Iris pigment epithelial cell (primary cell): ENCODE measurements around the gene NHERF2.

ENCODE experiments used
- DNase-seq: peaks from one replicate; pipeline ENCODE4 v3.0.0-alpha.2; 2011; ENCODE audit warnings: low read depth

NHERF2 gene

DNA sequence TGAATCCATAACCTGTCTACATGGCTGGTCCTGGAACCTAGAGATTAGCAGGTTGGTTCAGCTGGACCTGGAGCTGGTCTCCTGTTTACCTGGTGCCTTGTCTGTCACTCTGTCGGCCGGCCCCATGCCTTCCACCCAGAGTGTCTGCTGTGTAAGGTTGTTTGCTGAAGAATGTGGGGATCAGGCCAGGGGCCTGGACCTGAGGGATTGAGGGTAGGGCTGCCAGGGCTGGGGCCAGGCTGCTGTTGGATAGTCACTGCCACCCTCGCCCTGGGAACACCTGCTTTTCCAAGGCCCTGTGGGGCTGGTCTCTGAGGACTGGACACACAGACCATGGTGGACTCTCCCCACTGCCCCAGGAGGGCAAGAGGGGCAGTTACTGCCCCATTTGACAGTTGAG lies 1.4 kb downstream of the NHERF2 start:
- DNase-seq = no peak

DNA sequence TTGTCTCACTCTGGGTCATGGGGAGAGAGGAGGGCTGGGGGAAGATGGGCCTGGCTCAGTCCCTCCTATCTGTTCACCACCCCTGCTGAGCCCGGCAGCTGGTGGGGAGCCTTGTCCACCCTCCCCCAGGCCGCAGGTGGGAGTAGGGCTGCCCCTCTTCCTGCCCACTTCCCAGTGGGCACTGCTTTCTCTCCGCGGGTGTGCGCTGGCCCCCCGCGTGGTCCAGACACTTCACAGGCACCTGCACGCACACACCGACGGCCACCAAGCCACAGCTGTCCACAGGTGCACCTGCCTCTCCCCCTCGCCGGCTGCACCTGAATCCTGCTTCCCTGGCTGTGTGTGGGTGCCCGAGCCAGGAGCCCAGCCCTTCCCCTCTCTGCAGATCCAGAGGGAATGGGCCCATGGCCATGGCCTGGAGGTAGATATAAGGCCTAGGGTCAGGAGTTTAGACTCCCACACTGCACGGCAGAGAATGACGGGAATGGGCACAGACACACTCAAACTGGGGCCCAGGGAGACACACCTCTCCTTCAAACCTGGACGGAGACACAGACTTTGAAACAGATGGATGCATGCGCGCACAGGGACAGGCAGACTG lies 2.0 kb downstream of the NHERF2 start:
- DNase-seq = no peak

DNA sequence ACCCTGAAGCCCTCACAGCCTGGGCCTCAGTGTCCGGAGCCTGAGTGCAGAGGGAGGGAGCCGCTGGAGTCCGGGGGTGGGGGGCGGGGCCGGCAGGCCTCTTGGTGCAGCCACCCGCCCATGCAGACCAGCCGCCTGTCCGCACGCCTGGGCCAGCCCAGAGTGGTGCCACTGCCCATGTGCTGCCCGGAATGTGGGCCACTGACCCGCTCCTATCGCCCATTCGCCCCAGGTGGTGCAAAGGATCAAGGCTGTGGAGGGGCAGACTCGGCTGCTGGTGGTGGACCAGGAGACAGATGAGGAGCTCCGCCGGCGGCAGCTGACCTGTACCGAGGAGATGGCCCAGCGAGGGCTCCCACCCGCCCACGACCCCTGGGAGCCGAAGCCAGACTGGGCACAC lies 2.6 kb downstream of the NHERF2 start:
- no peak for DNase-seq

DNA sequence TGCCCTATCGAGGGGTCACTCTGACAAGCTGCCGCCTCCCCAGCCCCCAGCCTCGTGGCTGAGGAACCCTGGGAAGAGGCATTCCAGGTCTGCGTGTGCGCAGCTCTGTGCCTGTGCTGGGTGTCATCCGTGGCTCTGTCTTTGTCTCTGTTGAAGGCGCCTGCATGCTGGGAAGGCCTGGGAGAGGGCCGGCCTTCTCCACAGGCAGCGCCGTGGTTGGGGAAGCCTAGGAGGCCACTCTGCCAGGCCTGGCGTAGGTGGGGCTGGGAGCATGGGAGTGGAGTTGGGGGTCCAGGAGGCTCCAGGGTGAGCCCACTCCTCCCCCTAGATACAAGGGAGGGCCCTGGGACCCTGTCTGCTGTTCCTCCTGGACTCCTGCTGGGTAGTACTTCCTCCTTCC lies 3.3 kb downstream of the NHERF2 start:
- no peak for DNase-seq

DNA sequence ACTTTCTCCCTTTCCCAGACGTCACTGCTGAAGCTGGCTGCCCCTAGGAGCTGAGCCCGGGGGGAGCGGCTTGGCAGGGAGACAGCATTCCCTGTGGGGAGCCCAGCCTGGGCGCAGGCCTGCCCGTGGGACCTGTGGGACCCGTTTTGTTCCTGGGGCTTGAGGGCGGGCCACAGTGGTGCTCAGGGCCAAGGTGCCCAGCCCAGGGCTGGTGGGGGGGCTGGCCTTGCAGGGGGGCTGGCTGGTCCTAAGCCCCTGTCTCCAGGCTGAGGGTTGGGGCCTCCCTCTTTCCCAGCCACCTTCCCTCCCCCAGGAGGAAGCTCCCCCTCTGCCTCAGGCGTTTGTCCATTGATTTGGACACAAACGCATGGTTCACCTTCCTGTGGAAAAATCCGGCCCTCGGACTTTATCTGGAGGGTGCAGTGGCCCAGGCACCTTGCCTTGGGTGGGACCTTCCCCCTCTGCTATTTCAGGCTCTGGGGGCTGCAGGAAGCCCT lies 4.4 kb downstream of the NHERF2 start:
- DNase-seq = no peak

DNA sequence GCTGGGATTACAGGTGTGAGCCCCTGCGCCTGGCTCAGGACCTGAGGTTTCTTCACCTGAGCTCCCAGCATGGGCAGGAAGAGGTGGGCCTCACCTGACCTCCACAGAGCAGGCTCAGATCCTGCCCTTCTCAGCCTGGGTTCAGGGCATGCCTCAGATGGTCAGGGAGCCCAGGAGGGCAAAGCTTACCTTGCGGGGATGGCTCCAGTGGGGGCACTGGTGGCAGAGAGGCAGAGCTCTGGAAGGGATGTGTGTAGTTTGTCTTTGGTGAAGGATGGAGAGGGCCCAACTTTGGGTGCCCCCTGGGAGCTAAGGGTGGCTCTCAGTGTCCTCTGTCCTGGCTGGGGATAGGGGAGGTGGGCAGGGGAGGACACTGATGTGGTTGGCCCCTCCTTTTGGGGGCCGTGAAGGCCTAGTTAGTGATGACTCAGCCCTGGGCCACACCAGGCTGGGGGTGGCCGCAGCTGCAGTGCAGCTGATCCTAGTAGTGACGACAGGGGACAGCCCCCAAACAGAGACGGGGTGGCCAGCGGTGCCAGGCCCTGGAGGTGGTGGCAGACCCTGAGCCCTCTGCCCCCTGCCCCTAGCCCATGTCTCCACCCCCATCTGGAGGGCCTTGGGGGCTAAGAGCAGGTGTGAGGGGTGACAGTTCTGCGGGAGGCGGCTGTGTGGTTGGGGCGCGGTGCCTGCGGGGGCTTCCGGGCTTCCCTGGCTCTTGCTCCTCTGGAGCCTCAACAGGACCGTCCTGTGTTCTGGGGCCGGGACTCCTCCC lies 5.8 kb downstream of the NHERF2 start:
- DNase-seq = no peak

DNA sequence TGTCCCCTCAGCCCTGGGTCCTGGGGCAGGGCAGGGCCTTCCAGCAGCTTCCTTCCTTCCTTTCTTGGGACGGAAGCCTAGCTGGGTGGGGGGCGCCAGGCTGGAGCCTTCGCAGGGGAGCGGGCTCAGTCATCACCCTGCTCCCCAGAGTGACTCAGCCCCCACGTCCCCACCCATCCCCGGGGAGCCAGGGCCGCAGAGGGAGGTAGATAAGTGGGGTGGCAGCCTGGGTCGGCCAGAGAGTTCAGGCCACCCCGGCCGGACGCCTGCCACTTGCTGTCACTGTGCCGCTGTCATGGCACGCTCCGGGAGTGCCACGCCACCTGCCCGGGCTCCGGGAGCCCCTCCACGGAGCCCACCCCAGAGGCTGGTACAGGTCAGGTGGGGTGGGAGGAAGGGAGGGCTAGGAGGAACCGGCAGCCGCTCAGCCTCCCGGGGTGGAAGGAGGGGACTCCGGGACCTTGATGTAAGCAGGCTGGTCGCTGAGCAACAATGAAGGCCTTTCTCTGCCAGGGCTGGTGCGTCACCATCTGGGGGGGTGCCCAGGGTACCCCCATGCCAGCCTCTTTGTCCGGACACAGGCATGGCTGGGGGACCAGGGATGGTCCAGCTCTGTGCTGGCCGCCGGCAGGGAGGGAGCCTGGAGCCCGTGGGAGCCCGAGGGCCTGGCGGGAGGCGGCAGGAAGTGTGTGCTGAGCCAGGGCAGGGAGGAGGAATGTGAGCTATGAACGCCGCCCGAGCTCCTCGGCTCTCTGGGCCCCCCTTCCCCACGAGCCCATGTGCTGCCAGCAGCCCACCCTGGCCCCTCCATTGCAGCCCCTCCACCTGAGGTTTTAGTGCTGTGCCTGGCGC lies 6.6 kb downstream of the NHERF2 start:
- DNase-seq = peak; percentile 74

DNA sequence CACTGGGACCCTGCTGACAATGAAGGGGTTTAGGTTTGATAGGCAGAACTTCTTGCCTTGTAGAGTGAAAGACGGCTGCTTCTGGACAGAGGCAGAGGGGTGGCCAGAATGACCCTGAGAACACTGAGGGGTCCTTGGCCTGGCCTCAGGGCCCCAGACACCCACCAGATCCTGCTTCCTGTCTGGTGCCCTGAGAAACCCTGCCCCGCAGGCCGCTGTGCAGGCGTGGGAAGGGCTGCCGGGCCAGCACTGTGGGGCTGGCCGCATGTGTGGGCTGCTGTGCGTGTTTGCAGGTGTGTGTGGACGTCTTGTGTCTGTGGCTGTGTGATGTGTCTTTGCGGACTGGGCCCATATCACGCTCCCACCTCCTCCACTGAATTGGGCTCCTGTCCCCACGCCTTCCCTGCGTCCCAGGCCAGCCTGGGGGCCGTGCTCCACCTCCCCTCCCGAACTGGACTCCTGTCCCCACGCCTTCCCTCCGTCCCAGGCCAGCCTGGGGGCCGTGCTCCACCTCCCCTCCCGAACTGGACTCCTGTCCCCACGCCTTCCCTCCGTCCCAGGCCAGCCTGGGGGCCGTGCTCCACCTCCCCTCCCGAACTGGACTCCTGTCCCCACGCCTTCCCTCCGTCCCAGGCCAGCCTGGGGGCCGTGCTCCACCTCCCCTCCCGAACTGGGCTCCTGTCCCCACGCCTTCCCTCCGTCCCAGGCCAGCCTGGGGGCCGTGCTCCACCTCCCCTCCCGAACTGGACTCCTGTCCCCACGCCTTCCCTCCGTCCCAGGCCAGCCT lies 7.4 kb downstream of the NHERF2 start:
- DNase-seq = peak; percentile 46

DNA sequence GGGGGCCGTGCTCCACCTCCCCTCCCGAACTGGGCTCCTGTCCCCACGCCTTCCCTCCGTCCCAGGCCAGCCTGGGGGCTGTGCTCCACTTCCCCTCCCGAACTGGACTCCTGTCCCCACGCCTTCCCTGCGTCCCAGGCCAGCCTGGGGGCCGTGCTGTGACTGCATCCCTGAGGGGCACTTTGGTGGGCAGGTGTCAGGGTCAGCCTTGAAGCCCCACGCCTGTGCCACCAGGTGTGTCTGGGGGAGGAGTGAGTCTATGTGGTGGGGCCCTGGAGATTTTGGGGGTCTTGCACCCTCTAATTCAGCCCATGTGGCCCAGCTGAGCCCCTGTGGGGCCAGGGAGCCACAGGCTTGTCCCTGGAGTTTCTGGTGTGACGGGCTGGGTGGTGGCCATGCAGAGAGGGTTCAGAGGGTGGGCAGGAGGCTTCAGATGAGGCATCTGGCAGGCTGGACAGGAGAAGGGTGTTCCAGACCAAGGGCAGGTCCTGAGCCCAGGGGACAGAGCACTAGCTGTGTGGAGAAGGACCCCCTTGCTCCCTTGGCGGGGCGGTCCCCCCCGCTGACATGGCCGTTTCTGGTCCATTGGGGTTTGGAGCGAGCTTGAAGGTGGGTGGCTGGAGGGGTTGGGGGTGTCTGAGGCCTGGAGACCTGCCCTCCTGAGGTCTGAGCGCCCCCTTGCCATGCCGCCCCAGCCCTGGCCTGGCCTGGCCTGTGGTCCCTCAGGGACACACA lies 8.2 kb downstream of the NHERF2 start:
- DNase-seq = no peak

DNA sequence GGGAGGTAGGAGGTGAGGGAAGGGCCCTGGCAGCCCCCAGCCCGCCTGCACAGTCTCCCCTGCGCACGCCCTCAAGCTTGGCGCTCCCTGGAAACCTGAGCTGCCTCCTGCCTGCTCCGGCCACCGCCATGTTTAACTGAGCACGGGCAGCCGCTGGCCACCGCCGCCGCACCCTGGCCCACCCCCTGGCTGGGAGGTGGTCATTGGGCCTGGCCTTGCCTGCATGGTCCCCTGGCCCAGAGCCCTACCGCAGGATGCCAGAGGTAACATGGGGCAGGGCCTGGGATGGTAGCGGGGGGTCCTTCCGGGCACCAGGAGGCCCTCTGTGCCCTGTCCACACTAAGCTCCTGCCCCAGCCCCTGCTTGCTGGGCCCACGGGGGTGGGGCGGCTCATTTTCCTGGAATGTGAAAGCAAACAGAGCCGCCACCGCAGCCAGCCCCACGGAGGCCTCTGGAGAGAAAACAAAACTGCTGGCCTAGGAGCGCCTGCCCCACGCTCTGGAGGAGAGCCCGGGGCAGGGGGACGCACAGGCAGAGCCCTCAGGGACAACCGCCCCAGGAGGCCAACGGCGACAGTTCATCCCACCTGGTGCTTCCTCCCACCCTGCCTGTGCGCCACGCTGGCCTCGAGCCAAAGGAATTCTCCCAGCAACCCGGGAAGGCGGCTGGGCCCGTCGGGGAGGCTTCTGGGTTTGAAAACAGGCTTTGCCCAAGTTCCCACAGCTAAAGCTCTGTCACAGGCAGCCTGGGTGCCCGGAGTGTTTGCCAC lies 8.9 kb downstream of the NHERF2 start:
- peak; percentile 90 for DNase-seq

DNA sequence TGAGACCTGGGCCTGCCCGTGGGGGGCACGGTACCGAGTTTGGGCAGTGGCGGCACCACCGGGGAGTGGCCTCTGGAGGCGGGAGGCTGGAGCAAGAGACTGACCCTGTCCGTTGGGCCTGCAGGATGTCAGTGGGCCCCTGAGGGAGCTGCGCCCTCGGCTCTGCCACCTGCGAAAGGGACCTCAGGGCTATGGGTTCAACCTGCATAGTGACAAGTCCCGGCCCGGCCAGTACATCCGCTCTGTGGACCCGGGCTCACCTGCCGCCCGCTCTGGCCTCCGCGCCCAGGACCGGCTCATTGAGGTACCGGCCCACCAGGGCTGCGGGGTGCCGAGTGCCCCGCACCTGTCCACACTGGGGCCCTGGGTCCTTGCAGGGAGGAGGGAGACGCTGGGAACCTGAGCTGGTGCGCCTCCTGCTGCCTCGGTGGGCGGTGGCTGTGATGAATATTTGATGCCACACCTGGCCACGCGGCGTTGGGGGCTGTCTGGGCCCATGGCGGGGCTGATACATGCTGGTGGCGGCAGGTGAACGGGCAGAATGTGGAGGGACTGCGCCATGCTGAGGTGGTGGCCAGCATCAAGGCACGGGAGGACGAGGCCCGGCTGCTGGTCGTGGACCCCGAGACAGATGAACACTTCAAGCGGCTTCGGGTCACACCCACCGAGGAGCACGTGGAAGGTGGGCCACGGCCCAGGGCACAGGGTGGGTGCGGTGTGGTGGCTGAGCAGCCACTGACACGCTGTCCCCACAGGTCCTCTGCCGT lies 9.7 kb downstream of the NHERF2 start:
- DNase-seq = no peak

DNA sequence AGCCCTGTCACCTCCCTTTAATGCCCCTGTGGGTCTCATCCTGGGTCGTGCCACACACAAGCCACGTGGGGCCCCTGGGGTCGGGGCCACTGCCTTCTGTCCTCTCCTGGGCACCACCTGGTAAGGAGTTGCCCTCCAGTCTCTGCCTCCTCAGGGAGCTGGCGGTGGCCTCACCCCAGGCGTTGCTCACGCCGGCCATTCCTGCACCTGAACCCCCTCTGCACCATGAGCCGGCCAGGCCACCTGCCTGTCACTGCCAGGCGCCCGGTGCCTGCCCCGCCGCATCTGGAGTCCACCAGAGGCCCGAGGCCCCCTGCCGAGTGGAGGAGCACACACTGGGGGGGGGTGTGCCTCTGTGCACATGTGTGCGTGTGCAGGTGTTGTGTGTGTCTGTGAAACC lies 10.4 kb downstream of the NHERF2 start:
- DNase-seq = no peak

DNA sequence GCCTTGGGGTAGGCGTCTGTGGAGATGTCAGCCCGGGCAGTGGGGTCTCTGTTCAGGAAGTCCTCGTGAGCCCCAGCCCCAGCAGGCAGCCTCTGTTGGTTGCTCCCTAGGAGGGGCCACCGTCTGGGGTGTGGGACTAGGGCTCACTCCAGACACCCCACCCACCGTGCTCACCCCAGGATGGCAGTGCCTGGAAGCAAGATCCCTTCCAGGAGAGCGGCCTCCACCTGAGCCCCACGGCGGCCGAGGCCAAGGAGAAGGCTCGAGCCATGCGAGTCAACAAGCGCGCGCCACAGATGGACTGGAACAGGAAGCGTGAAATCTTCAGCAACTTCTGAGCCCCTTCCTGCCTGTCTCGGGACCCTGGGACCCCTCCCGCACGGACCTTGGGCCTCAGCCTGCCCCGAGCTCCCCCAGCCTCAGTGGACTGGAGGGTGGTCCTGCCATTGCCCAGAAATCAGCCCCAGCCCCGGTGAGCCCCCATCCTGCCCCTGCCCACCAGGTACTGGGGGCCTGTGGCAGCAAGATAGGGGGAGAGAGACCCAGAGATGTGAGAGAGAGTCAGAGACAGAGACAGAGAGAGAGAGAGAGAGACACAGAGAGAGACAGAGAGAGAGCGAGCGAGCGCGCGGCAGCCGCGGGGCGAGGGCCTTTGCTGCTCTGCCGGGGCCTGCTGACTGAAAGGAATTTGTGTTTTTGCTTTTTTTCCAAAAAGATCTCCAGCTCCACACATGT lies 11.1 kb downstream of the NHERF2 start:
- DNase-seq = no peak

DNA sequence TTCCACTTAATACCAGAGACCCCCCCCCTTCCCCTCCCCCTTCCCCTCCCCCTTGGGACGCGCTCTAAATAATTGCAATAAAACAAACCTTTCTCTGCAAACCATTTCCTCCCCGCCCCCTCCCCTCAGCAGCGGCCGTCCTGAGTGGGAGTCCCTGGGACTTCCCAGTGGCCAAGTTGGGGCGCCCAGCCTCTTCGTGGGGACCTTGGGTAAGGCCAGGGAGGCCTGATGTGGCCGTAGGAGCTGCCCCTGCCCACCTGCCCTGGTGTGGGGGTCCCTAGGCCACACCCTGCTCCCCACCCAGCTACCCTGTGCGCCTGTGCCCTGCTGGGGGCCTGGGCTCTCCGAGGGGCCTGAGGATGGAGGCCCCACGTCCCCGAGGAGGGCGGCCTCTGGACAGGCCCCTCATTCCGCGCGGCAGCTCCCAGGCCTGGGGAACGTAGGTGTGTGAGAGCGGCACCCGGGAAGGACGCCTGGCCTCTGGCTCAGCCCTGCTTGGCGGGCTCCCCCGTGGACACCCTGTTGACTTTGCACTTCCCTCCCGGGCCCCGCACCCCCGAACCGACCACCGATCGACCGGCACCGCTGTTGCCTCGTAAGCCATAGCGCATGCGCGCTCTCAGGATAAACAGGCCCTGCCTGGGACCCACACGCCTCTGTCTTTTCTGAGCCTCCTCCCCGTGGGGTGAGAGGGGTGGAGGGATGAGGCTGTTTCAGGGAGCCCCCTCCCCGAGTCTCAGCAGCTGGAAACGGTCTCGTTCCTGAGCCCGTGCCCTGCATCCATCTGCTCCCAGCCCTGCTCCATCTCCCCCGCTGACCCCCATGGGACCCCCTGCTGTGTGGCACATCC lies 11.9 kb downstream of the NHERF2 start:
- DNase-seq = no peak

DNA sequence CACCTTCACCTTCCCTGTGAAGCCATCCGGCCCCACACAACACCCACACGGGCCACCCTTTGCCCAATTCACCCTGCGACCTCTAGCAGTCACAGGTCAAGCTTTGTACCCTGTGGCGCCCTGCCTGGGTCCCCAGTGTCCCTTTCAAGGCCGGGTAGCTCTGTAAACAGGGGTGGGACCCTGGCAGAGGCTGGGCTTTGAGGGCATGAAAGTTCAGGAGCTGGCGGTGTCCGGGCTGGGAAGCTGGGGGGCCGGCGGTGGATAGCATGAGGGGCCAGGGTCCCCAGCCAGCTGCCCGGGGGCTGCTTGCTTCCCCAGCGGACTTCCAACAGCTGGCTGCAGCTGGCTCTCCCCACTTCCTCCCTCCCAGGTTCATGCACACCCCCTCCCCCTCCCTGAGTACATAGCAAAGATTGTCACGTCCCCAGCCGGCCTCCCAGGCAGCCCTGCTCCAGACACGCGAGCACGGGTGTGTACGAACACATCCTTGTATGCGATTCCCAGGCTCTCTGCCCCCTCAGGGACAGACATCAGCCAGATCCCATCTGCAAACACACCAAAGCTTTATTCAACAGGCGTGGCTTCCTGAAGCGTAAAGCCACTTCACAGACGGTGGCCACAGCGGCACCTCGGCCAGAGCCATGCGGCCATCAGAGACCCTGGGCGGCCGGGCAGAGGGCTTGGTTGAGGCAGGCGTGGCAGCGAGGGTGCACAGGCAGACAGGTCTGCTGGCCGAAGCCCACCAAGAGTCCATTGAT lies 12.8 kb downstream of the NHERF2 start:
- DNase-seq = peak; percentile 48

DNA sequence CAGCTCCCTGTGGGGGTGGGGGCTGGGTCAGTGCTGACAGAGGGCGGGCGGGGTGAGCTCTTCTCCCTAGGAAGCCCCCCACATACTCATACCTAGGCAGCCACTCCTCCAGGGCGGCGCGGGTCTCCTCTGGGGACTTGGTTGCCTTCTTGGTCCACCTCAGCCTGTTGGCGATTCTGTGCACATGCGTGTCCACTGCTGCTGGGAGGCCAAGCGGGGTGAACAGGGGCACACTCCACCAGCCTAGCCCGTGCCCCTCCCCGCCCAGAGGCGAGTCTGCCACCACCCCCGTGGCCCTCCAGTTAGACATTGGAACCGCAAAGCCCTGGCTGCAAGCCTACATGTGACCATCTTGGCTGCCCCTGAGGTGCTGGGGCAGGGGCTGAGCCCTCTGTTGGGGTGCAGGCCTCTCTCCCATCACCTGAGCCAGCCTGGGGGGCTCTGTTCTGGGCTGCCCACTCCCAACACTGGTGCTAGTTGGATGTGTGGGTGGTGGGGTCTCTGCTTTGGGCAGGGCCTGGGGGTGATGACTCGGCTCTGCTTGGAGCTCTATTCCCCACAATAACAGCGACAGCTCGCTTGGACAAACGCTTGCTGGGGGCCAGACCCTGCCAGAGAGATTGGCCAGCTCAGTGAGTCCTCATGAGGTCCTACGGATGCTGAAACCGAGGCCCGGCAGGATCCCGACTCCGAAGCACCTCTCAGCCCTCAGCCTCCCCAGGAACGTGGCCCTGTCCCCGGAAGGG lies 13.5 kb downstream of the NHERF2 start:
- DNase-seq = no peak
